Endothelial cell of umbilical vein (primary cell): ENCODE measurements around the gene CCDC60. TPM values are rescaled to one million over a fixed set of nuclear protein-coding genes. Genes with fewer than 3 reads are reported as not detected.

Source experiments
- BruUV-seq: library from RNA; stranded (reverse); fragments of 400-500 nt; replicated peaks from 2 replicates; lab custom pipeline; 2021; lab: Mats Ljungman, UMichigan
- CTCF ChIA-PET: fragments of 300-600, 350-600 bp; sonication (Branson Sonifier 250); formaldehyde crosslinking; loops from one replicate; lab custom pipeline; 2021; ENCODE audit warnings: antibody characterized with exemption, inconsistent platforms; lab: Charles Lee
- POLR2A ChIA-PET: fragments of 300-600, 350-600 bp; sonication (Branson Sonifier 250); formaldehyde crosslinking; loops from one replicate; lab custom pipeline; 2021; ENCODE audit warnings: antibody characterized with exemption, inconsistent platforms; lab: Charles Lee
- DNase-seq: peaks from one replicate; pipeline ENCODE4 v3.0.0-alpha.2; 2011; ENCODE audit warnings: low read depth, low spot score
- FAIRE-seq: peaks from 2 replicates; lab custom pipeline; 2011; peaks lifted over from hg19 to GRCh38; lab: Jason Lieb, UNC
- H2AFZ ChIP-seq: 2 replicates; pipeline ENCODE4 v1.6.0; 2012; ENCODE audit warnings: low read depth, low read length, control low read depth, inconsistent platforms
- H3K27ac ChIP-seq: 2 replicates; pipeline ENCODE4 v1.5.1; 2011; ENCODE audit warnings: low read depth, mild to moderate bottlenecking, control low read depth, low read length, moderate library complexity; ENCODE audit not compliant: insufficient read depth
- H3K27me3 ChIP-seq, 2 experiments: 2 replicates each; pipeline versions ENCODE4 v1.6.0 to v1.6.1; 2011; ENCODE audit warnings: low read length in 2 of 2, mixed read lengths in 1 of 2; ENCODE audit not compliant: control insufficient read depth in 2 of 2, insufficient read depth in 2 of 2
- H3K36me3 ChIP-seq, 2 experiments: 2 replicates in 1 of 2; 3 replicates in 1 of 2; pipeline ENCODE4 v1.5.1; 2011; ENCODE audit warnings: low read length in 2 of 2, mild to moderate bottlenecking in 1 of 2, moderate library complexity in 1 of 2; ENCODE audit not compliant: control insufficient read depth in 2 of 2, insufficient read depth in 2 of 2; ENCODE audit errors: extremely low read depth in 1 of 2
- H3K4me1 ChIP-seq: 3 replicates; pipeline ENCODE4 v1.5.1; 2011; ENCODE audit warnings: mild to moderate bottlenecking, low read length; ENCODE audit not compliant: control insufficient read depth, insufficient read depth; ENCODE audit errors: extremely low read depth
- H3K4me2 ChIP-seq: 2 replicates; pipeline ENCODE4 v1.6.1; 2011; ENCODE audit warnings: low read length, control low read depth, mixed read lengths; ENCODE audit not compliant: insufficient read depth
- H3K4me3 ChIP-seq, 3 experiments: fragments of 200-600 bp in 1 of 3; sonication (generic), shearing (Covaris generic) in 1 of 3; replicated peaks in 1 of 3; 2 replicates each; pipeline ENCODE4 v1.5.1; 2011 to 2016; ENCODE audit warnings: control low read depth in 3 of 3, low read length in 3 of 3, mild to moderate bottlenecking in 2 of 3, inconsistent platforms in 1 of 3, low read depth in 1 of 3, moderate library complexity in 1 of 3; ENCODE audit not compliant: insufficient read depth in 1 of 3
- H3K79me2 ChIP-seq: 2 replicates; pipeline ENCODE4 v1.6.0; 2012; ENCODE audit warnings: low read length, inconsistent platforms; ENCODE audit not compliant: control insufficient read depth, insufficient read depth
- H3K9ac ChIP-seq: replicated peaks from 2 replicates; pipeline ENCODE3; 2011; ENCODE audit warnings: low read length, control low read depth; ENCODE audit not compliant: insufficient read depth; ENCODE audit errors: extremely low read depth
- H3K9me1 ChIP-seq: replicated peaks from 3 replicates; pipeline ENCODE4 v1.6.0; 2011; ENCODE audit warnings: mild to moderate bottlenecking, low read length; ENCODE audit not compliant: control insufficient read depth, insufficient read depth; ENCODE audit errors: extremely low read depth
- H3K9me3 ChIP-seq: replicated peaks from 2 replicates; pipeline ENCODE4 v1.5.1; 2012; ENCODE audit warnings: low read length, inconsistent platforms; ENCODE audit not compliant: control insufficient read depth, insufficient read depth
- H4K20me1 ChIP-seq: replicated peaks from 2 replicates; pipeline ENCODE3; 2011; ENCODE audit warnings: mild to moderate bottlenecking, low read length; ENCODE audit not compliant: control insufficient read depth, insufficient read depth; ENCODE audit errors: extremely low read depth
- EZH2 ChIP-seq: IDR thresholded peaks from 2 replicates; pipeline ENCODE4 v1.6.1; 2012; ENCODE audit warnings: borderline replicate concordance, low read depth, mild to moderate bottlenecking, moderate library complexity, low read length, inconsistent platforms; ENCODE audit not compliant: severe bottlenecking
- FOS ChIP-seq: IDR thresholded peaks from 2 replicates; pipeline ENCODE4 v1.6.1; 2011; ENCODE audit warnings: mild to moderate bottlenecking, low read length, moderate library complexity, borderline replicate concordance; ENCODE audit not compliant: insufficient read depth
- GATA2 ChIP-seq: IDR thresholded peaks from 2 replicates; pipeline ENCODE4 v1.7.0; 2011; ENCODE audit warnings: low read depth, mild to moderate bottlenecking, moderate library complexity, mixed read lengths, low read length; ENCODE audit not compliant: insufficient read length, insufficient read depth
- JUN ChIP-seq: IDR thresholded peaks from 2 replicates; pipeline ENCODE4 v1.6.1; 2011; ENCODE audit warnings: borderline replicate concordance, low read depth; ENCODE audit not compliant: insufficient read length, insufficient read depth
- MYC ChIP-seq: IDR thresholded peaks from one replicate; pipeline ENCODE4 v1.6.1; 2011; ENCODE audit warnings: mild to moderate bottlenecking, low read depth, low read length
- POLR2A ChIP-seq: IDR thresholded peaks from 2 replicates; pipeline ENCODE4 v1.6.1; 2012; ENCODE audit warnings: low read depth, mild to moderate bottlenecking, control low read depth, low read length
- POLR2AphosphoS5 ChIP-seq: IDR thresholded peaks from 2 replicates; pipeline ENCODE4 v1.6.1; 2012; ENCODE audit warnings: low read depth, mild to moderate bottlenecking, control low read depth, low read length, moderate library complexity; ENCODE audit not compliant: insufficient read depth
- dilution Hi-C: fragments of 300-500 bp; cut with MboI; formaldehyde crosslinking; loops from one replicate; pipeline ENCODE4 v1.15.0; 2019; ENCODE audit warnings: low sequenced_read_pairs; ENCODE audit not compliant: extremely low pct_ligation_motif_present
- intact Hi-C: fragments of 100-400 bp; cut with micrococcal nuclease; formaldehyde crosslinking; loops from one replicate; pipeline ENCODE4 v1.10.0; 2022
- polyA plus RNA-seq, 4 experiments: library from polyadenylated mRNA; depleted of rRNA in 3 of 4; stranded (reverse) in 3 of 4; unstranded in 1 of 4; fragments of >200 nt; gene quantifications; 2 replicates each; pipeline versions ENCODE4 v1.2.1 to v1.2.3, GENCODE V29; 2011 to 2012; ENCODE audit warnings: missing spikeins in 1 of 4
- total RNA-seq: library from RNA; stranded (reverse); gene quantifications from 2 replicates; pipeline ENCODE4 v1.2.3, GENCODE V29; 2021
- TF ChIP-seq, protein P1 (sequence below), 2 donors: IDR thresholded peaks; 1 replicate in 1 of 2; 2 replicates in 1 of 2; pipeline ENCODE4 v1.5.1; 2011; ENCODE audit warnings: low read length in 2 of 2, mild to moderate bottlenecking in 2 of 2, moderate library complexity in 2 of 2, control low read depth in 1 of 2, inconsistent platforms in 1 of 2, low read depth in 1 of 2; ENCODE audit not compliant: insufficient read depth in 1 of 2; ENCODE audit errors: extremely low read depth in 1 of 2
- TF ChIP-seq, protein P2 (sequence below): IDR thresholded peaks from 2 replicates; pipeline ENCODE4 v1.6.1; 2011; ENCODE audit not compliant: insufficient read depth, insufficient read length

Gene CCDC60
- total and polyA plus RNA-seq, 2 donors (not counting 3 experiments of a cell fraction or from before 2014, with no cell fraction given) = not detected

DNA sequence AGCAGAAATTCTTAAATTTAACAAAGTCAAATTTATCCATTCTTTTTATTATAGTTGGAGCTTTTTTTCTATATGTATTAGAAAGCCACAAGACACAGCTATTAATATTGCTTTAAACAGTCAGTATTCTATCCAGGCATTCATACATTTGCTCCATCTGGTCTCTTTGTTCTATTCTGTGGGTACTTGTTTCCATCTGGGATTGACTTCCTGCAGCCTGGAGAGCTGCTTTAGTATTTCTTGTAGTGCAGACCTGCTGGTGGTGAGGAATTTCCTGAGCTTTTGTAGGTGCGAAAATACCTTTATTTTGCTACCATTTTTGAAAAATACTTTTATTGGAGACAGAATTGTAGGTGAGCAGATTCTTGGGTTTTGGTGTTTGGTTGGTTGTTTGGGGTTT is 29.0 kb downstream of the CCDC60 start:
- FAIRE-seq (no peak), DNase-seq (no peak)
- H3K4me1 ChIP-seq = no peaks in the 10 kb centered on the region
- H3K4me2 ChIP-seq = no peak overlapping the region
- intact Hi-C loops (no loop called here), dilution Hi-C loops (no loop called here)
- H3K4me3 ChIP-seq = no peak overlapping the region
- no TSS peak for BruUV-seq
- no peaks in the 10 kb centered on the region for H3K9me1 ChIP-seq
- ChIA-PET CTCF (interaction anchor here (0.5 kb wide), 1 partner anchor 462 kb away, joined by 3 read pairs; no protein-coding TSS in a partner anchor), POLR2A (no interaction called here)
- H3K27ac ChIP-seq = no peak overlapping the region
- H3K9ac ChIP-seq = no peak overlapping the region
- TF ChIP-seq JUN = no peak
- no peak for TF ChIP-seq MYC
- no peak for TF ChIP-seq POLR2AphosphoS5
- no peaks in the 10 kb centered on the region for H3K79me2 ChIP-seq
- no peaks in the 10 kb centered on the region for H3K27me3 ChIP-seq
- H2AFZ ChIP-seq = no peak overlapping the region
- no peaks in the 10 kb centered on the region for H4K20me1 ChIP-seq
- H3K36me3 ChIP-seq = no peaks in the 10 kb centered on the region
- H3K9me3 ChIP-seq = peaks cover 2% of the 10 kb centered on the region

DNA sequence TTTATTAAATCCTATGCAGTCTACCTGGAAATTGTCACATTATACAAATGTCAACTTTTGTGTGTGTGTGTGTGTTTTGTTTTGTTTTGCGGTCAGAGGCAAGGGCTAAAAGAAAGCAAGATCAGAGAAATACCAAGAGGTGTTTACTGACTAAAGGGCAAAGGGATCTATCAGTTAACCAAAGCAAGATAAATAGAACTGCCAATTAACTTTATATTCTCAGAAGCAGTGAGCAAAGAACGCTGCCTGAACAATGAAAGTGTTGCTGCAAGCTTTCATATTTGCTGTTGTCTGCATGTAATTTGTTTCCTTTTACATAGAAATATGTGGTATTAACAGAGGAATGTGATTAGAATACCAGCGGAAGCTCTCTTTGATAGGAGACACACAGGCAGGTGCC is 30.9 kb downstream of the CCDC60 start:
- H3K27me3 ChIP-seq = no peaks in the 10 kb centered on the region
- H3K4me3 ChIP-seq = no peak overlapping the region
- intact Hi-C loops = no loop called here
- no peak overlapping the region for H2AFZ ChIP-seq
- no peaks in the 10 kb centered on the region for H4K20me1 ChIP-seq
- POLR2A ChIA-PET = no interaction called here
- H3K79me2 ChIP-seq = no peaks in the 10 kb centered on the region
- peaks cover 2% of the 10 kb centered on the region for H3K9me3 ChIP-seq
- TF ChIP-seq JUN (no peak), FOS (no peak), MYC (no peak), GATA2 (no peak), EZH2 (no peak), POLR2AphosphoS5 (no peak), POLR2A (no peak)
- TF ChIP-seq, protein P1, sequence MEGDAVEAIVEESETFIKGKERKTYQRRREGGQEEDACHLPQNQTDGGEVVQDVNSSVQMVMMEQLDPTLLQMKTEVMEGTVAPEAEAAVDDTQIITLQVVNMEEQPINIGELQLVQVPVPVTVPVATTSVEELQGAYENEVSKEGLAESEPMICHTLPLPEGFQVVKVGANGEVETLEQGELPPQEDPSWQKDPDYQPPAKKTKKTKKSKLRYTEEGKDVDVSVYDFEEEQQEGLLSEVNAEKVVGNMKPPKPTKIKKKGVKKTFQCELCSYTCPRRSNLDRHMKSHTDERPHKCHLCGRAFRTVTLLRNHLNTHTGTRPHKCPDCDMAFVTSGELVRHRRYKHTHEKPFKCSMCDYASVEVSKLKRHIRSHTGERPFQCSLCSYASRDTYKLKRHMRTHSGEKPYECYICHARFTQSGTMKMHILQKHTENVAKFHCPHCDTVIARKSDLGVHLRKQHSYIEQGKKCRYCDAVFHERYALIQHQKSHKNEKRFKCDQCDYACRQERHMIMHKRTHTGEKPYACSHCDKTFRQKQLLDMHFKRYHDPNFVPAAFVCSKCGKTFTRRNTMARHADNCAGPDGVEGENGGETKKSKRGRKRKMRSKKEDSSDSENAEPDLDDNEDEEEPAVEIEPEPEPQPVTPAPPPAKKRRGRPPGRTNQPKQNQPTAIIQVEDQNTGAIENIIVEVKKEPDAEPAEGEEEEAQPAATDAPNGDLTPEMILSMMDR (IDR thresholded peaks at IDR 0.05; ENCODE audit: extremely low read depth in 1 of 2, insufficient read depth in 1 of 2, low read depth in 1 of 2, low read length in 2 of 2) = no peak
- TF ChIP-seq, protein P2, sequence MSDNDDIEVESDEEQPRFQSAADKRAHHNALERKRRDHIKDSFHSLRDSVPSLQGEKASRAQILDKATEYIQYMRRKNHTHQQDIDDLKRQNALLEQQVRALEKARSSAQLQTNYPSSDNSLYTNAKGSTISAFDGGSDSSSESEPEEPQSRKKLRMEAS = no peak
- H3K27ac ChIP-seq = no peak overlapping the region
- H3K4me2 ChIP-seq = no peak overlapping the region
- no peak for DNase-seq
- dilution Hi-C loops = no loop called here
- no peaks in the 10 kb centered on the region for H3K9me1 ChIP-seq
- no peaks in the 10 kb centered on the region for H3K36me3 ChIP-seq
- CTCF ChIA-PET = no interaction called here
- no TSS peak for BruUV-seq
- no peaks in the 10 kb centered on the region for H3K4me1 ChIP-seq
- no peak for FAIRE-seq
- H3K9ac ChIP-seq = no peak overlapping the region
